Neural cell (in vitro differentiated cells): ENCODE measurements around the gene SMAP2.

Source experiments
- EP300 ChIP-seq: fragments of 450-650 bp; conservative IDR thresholded peaks from 2 replicates; pipeline ENCODE4 v1.6.1; 2014; ENCODE audit warnings: antibody characterized with exemption, mild to moderate bottlenecking, moderate library complexity; ENCODE audit not compliant: poor library complexity, severe bottlenecking
- EZH2 ChIP-seq: fragments of 200-600, 300-800 bp; shearing (Covaris generic), sonication (generic); IDR thresholded peaks from 2 replicates; pipeline ENCODE4 v1.6.1; 2014; ENCODE audit warnings: antibody characterized with exemption, low read length, borderline replicate concordance, mild to moderate bottlenecking; ENCODE audit not compliant: insufficient read depth, poor library complexity, severe bottlenecking
- SMC3 ChIP-seq: fragments of 450-650 bp; conservative IDR thresholded peaks from 2 replicates; pipeline ENCODE4 v1.6.1; 2014; ENCODE audit warnings: antibody characterized with exemption, mild to moderate bottlenecking, moderate library complexity; ENCODE audit not compliant: poor library complexity
- TF ChIP-seq, protein P1 (sequence below): fragments of 450-650 bp; IDR thresholded peaks from 2 replicates; pipeline ENCODE4 v1.5.1; 2014; ENCODE audit warnings: antibody characterized with exemption, mild to moderate bottlenecking, moderate library complexity; ENCODE audit not compliant: poor library complexity, severe bottlenecking

GRCh38 chr1:40384887-40385286 lies 11.4 kb downstream of the SMAP2 start:
- TF ChIP-seq EP300, result no peak
- TF ChIP-seq, protein P1, sequence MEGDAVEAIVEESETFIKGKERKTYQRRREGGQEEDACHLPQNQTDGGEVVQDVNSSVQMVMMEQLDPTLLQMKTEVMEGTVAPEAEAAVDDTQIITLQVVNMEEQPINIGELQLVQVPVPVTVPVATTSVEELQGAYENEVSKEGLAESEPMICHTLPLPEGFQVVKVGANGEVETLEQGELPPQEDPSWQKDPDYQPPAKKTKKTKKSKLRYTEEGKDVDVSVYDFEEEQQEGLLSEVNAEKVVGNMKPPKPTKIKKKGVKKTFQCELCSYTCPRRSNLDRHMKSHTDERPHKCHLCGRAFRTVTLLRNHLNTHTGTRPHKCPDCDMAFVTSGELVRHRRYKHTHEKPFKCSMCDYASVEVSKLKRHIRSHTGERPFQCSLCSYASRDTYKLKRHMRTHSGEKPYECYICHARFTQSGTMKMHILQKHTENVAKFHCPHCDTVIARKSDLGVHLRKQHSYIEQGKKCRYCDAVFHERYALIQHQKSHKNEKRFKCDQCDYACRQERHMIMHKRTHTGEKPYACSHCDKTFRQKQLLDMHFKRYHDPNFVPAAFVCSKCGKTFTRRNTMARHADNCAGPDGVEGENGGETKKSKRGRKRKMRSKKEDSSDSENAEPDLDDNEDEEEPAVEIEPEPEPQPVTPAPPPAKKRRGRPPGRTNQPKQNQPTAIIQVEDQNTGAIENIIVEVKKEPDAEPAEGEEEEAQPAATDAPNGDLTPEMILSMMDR, result no peak
- no peak for TF ChIP-seq EZH2
- no peak for TF ChIP-seq SMC3
